HepG2 (cell line): Measurements from ENCODE around the gene FAM83C. TPM values are rescaled to one million over a fixed set of nuclear protein-coding genes. Genes with fewer than 3 reads are reported as not detected.

Source experiments
- ARNTL ChIP-seq: sonication (generic); formaldehyde crosslinking; IDR thresholded peaks from 2 replicates; pipeline ENCODE4 v1.4.0; 2020; ENCODE audit warnings: mild to moderate bottlenecking, missing genetic modification reagents
- CREBL2 ChIP-seq: sonication (generic); formaldehyde crosslinking; IDR thresholded peaks from 2 replicates; pipeline ENCODE4 v1.8.1; 2023; ENCODE audit warnings: missing genetic modification reagents, mild to moderate bottlenecking, borderline replicate concordance
- KDM2A ChIP-seq: sonication (generic); formaldehyde crosslinking; IDR thresholded peaks from 2 replicates; pipeline ENCODE4 v1.4.0; 2020; ENCODE audit warnings: low read depth, missing genetic modification reagents, borderline replicate concordance
- KLF15 ChIP-seq: sonication (generic); formaldehyde crosslinking; IDR thresholded peaks from 2 replicates; pipeline ENCODE4 v1.8.1; 2023; ENCODE audit warnings: borderline replicate concordance, mild to moderate bottlenecking, inconsistent platforms, missing genetic modification reagents, mixed read lengths
- KLF16 ChIP-seq, 2 experiments: sonication (generic) in 1 of 2; formaldehyde crosslinking in 1 of 2; IDR thresholded peaks; 2 replicates each; pipeline versions ENCODE4 v1.6.1 to v1.8.0; 2016 to 2023; ENCODE audit warnings: missing genetic modification reagents in 2 of 2, missing compliant biosample characterization in 1 of 2
- RARA ChIP-seq: IDR thresholded peaks from 2 replicates; pipeline ENCODE4 v1.6.1; 2016; ENCODE audit warnings: missing genetic modification reagents, missing compliant biosample characterization
- SUZ12 ChIP-seq: fragments of 150-350 bp; IDR thresholded peaks from 2 replicates; pipeline ENCODE4 v1.6.1; 2014; ENCODE audit warnings: low read depth, low read length
- TAF1 ChIP-seq: sonication (generic); formaldehyde crosslinking; IDR thresholded peaks from 2 replicates; pipeline ENCODE4 v1.4.0; 2020; ENCODE audit warnings: missing genetic modification reagents
- WIZ ChIP-seq: sonication (generic); formaldehyde crosslinking; IDR thresholded peaks from 2 replicates; pipeline ENCODE4 v1.5.1; 2020; ENCODE audit warnings: mild to moderate bottlenecking, missing genetic modification reagents
- YEATS4 ChIP-seq: sonication (generic); formaldehyde crosslinking; IDR thresholded peaks from 2 replicates; pipeline ENCODE4 v1.4.0; 2020; ENCODE audit warnings: missing genetic modification reagents, borderline replicate concordance
- YY1 ChIP-seq: IDR thresholded peaks from 2 replicates; pipeline ENCODE4 v1.6.1; 2011; ENCODE audit warnings: low read length, low read depth, moderate library complexity, mild to moderate bottlenecking; ENCODE audit not compliant: insufficient read depth, insufficient replicate concordance
- ZBTB25 ChIP-seq: IDR thresholded peaks from 2 replicates; pipeline ENCODE4 v1.6.1; 2018; ENCODE audit warnings: missing genetic modification reagents
- ZFP62 ChIP-seq: sonication (generic); formaldehyde crosslinking; IDR thresholded peaks from 2 replicates; pipeline ENCODE4 v1.4.0; 2020; ENCODE audit warnings: missing genetic modification reagents
- ZNF547 ChIP-seq: sonication (generic); formaldehyde crosslinking; IDR thresholded peaks from 2 replicates; pipeline ENCODE4 v1.5.1; 2020; ENCODE audit warnings: mild to moderate bottlenecking, missing genetic modification reagents
- ZNF550 ChIP-seq: sonication (generic); formaldehyde crosslinking; IDR thresholded peaks from 2 replicates; pipeline ENCODE4 v1.4.0; 2020; ENCODE audit warnings: mild to moderate bottlenecking, missing genetic modification reagents, borderline replicate concordance
- polyA plus RNA-seq, 8 experiments: library from polyadenylated mRNA; depleted of rRNA in 3 of 8; stranded (reverse) in 7 of 8; unstranded in 1 of 8; fragments of >200 nt; fragmentation: Illumina TruSeq in 4 of 8; extraction: Trizol in 4 of 8; gene quantifications; 2 replicates each; pipeline versions ENCODE4 v1.2.1 to v1.2.3, GENCODE V29; 2011 to 2016; ENCODE audit warnings: low read depth in 4 of 8, missing spikeins in 1 of 8, mixed read lengths in 1 of 8; ENCODE audit not compliant: insufficient read depth in 1 of 8
- total RNA-seq, 5 experiments: library from RNA; depleted of rRNA; stranded (reverse); fragments of >200 nt; fragmentation: Illumina TruSeq; extraction: Trizol; gene quantifications; 2 replicates each; pipeline ENCODE4 v1.2.3, GENCODE V29; 2016; ENCODE audit warnings: low read depth in 1 of 5
- TF ChIP-seq, protein P1 (sequence below): sonication (generic); formaldehyde crosslinking; IDR thresholded peaks from 2 replicates; pipeline ENCODE4 v1.8.0; 2022; ENCODE audit warnings: low read depth, missing genetic modification reagents
- TF ChIP-seq, protein P2 (sequence below): sonication (generic); formaldehyde crosslinking; IDR thresholded peaks from 2 replicates; pipeline ENCODE4 v1.4.0; 2020; ENCODE audit warnings: mild to moderate bottlenecking, missing genetic modification reagents
- TF ChIP-seq, protein P3 (sequence below): sonication (generic); formaldehyde crosslinking; IDR thresholded peaks from 2 replicates; pipeline ENCODE4 v1.5.0; 2020; ENCODE audit warnings: missing genetic modification reagents
- TF ChIP-seq, protein P4 (sequence below): sonication (generic); formaldehyde crosslinking; IDR thresholded peaks from 2 replicates; pipeline ENCODE4 v1.4.0; 2020; ENCODE audit warnings: missing genetic modification reagents

Gene FAM83C
- total and polyA plus RNA-seq, 2 of the 13 experiments (the other 11 are each of a cell fraction or from before 2014, with no cell fraction given): 0.04 TPM; not detected in 1

GRCh38 chr20:35306931-35307517, 14.8 kb upstream of the FAM83C start (continued):
- TF ChIP-seq, protein P1, sequence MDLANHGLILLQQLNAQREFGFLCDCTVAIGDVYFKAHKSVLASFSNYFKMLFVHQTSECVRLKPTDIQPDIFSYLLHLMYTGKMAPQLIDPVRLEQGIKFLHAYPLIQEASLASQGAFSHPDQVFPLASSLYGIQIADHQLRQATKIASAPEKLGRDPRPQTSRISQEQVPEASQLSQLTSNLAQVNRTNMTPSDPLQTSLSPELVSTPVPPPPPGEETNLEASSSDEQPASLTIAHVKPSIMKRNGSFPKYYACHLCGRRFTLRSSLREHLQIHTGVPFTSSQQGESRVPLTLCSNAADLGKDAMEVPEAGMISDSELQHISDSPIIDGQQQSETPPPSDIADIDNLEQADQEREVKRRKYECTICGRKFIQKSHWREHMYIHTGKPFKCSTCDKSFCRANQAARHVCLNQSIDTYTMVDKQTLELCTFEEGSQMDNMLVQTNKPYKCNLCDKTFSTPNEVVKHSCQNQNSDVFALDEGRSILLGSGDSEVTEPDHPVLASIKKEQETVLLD (CRISPR knock-in tag): no peak
- TF ChIP-seq KLF15 (CRISPR knock-in tag) (no peak), CREBL2 (no peak), TAF1 (CRISPR knock-in tag) (no peak), ZFP62 (CRISPR knock-in tag) (no peak), SUZ12 (no peak), KDM2A (CRISPR knock-in tag) (peak; percentile 50; the same call in 1 of the 2 replicates), YEATS4 (CRISPR knock-in tag) (no peak), ZNF547 (CRISPR knock-in tag) (0 out of 2 replicates have a peak, but pooled peaks have one; percentile 35), WIZ (CRISPR knock-in tag) (no peak), ZBTB25 (no peak), ARNTL (CRISPR knock-in tag) (no peak), RARA (no peak), KLF16 (CRISPR knock-in tag; IDR thresholded peaks at IDR 0.05) (peak in 1 of 2 experiments; percentile 60; a peak in 1 of 4 replicates), ZNF550 (CRISPR knock-in tag) (no peak), YY1 (peak; percentile 55)
- TF ChIP-seq, protein P2, sequence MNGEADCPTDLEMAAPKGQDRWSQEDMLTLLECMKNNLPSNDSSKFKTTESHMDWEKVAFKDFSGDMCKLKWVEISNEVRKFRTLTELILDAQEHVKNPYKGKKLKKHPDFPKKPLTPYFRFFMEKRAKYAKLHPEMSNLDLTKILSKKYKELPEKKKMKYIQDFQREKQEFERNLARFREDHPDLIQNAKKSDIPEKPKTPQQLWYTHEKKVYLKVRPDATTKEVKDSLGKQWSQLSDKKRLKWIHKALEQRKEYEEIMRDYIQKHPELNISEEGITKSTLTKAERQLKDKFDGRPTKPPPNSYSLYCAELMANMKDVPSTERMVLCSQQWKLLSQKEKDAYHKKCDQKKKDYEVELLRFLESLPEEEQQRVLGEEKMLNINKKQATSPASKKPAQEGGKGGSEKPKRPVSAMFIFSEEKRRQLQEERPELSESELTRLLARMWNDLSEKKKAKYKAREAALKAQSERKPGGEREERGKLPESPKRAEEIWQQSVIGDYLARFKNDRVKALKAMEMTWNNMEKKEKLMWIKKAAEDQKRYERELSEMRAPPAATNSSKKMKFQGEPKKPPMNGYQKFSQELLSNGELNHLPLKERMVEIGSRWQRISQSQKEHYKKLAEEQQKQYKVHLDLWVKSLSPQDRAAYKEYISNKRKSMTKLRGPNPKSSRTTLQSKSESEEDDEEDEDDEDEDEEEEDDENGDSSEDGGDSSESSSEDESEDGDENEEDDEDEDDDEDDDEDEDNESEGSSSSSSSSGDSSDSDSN: no peak
- TF ChIP-seq, protein P3, sequence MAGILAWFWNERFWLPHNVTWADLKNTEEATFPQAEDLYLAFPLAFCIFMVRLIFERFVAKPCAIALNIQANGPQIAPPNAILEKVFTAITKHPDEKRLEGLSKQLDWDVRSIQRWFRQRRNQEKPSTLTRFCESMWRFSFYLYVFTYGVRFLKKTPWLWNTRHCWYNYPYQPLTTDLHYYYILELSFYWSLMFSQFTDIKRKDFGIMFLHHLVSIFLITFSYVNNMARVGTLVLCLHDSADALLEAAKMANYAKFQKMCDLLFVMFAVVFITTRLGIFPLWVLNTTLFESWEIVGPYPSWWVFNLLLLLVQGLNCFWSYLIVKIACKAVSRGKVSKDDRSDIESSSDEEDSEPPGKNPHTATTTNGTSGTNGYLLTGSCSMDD (CRISPR knock-in tag): no peak
- TF ChIP-seq, protein P4, sequence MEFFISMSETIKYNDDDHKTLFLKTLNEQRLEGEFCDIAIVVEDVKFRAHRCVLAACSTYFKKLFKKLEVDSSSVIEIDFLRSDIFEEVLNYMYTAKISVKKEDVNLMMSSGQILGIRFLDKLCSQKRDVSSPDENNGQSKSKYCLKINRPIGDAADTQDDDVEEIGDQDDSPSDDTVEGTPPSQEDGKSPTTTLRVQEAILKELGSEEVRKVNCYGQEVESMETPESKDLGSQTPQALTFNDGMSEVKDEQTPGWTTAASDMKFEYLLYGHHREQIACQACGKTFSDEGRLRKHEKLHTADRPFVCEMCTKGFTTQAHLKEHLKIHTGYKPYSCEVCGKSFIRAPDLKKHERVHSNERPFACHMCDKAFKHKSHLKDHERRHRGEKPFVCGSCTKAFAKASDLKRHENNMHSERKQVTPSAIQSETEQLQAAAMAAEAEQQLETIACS (CRISPR knock-in tag): no peak
